HepG2 (cell line): ENCODE data around the gene CHAF1A. TPM values are rescaled to one million over a fixed set of nuclear protein-coding genes. Genes with fewer than 3 reads are reported as not detected.
A peak's percentile ranks its signal among the peaks of the same experiment; 100 is the strongest.

Source experiments
- ASH2L ChIP-seq: fragments of 300-600, 200-600 bp; sonication (generic); IDR thresholded peaks from 2 replicates; pipeline ENCODE4 v1.7.0; 2017; ENCODE audit warnings: low read depth, mild to moderate bottlenecking, moderate library complexity, mixed read lengths, low read length; ENCODE audit not compliant: insufficient read length
- ATF1 ChIP-seq: IDR thresholded peaks from 2 replicates; pipeline ENCODE4 v1.6.1; 2016; ENCODE audit warnings: mild to moderate bottlenecking, control low read depth
- ATF7 ChIP-seq, 2 experiments: fragments of 450-650 bp in 1 of 2; sonication (generic) in 1 of 2; formaldehyde crosslinking in 1 of 2; IDR thresholded peaks; 2 replicates each; pipeline versions ENCODE4 v1.4.0 to v1.6.1; 2016 to 2020; ENCODE audit warnings: antibody characterized with exemption in 1 of 2, mild to moderate bottlenecking in 1 of 2, missing genetic modification reagents in 1 of 2
- BCLAF1 ChIP-seq: fragments of 450-650 bp; IDR thresholded peaks from 2 replicates; pipeline ENCODE4 v1.6.1; 2017; ENCODE audit warnings: mild to moderate bottlenecking
- DRAP1 ChIP-seq: IDR thresholded peaks from 2 replicates; pipeline ENCODE4 v1.6.1; 2016; ENCODE audit warnings: missing genetic modification reagents, missing compliant biosample characterization
- DZIP1 ChIP-seq: sonication (generic); formaldehyde crosslinking; IDR thresholded peaks from 2 replicates; pipeline ENCODE4 v1.5.0; 2020; ENCODE audit warnings: mild to moderate bottlenecking, missing genetic modification reagents
- FIP1L1 ChIP-seq: fragments of 200-400 bp; formaldehyde crosslinking; IDR thresholded peaks from 2 replicates; pipeline ENCODE4 v1.6.1; 2018; ENCODE audit warnings: low read depth, mild to moderate bottlenecking, low read length, moderate library complexity, borderline replicate concordance; ENCODE audit not compliant: insufficient read depth
- FOXK1 ChIP-seq: sonication (generic); formaldehyde crosslinking; IDR thresholded peaks from 2 replicates; pipeline ENCODE4 v1.4.0; 2020; ENCODE audit warnings: low read depth, missing genetic modification reagents, borderline replicate concordance
- GABPA ChIP-seq, 2 experiments: IDR thresholded peaks; 2 replicates each; pipeline ENCODE4 v1.6.1; 2011 to 2016; ENCODE audit warnings: low read depth in 2 of 2, low read length in 1 of 2, missing biosample characterization in 1 of 2, missing genetic modification characterization in 1 of 2
- KDM4B ChIP-seq: sonication (generic); formaldehyde crosslinking; IDR thresholded peaks from 2 replicates; pipeline ENCODE4 v1.4.0; 2020; ENCODE audit warnings: missing genetic modification reagents
- KLF16 ChIP-seq, 2 experiments: sonication (generic) in 1 of 2; formaldehyde crosslinking in 1 of 2; IDR thresholded peaks; 2 replicates each; pipeline versions ENCODE4 v1.6.1 to v1.8.0; 2016 to 2023; ENCODE audit warnings: missing genetic modification reagents in 2 of 2, missing compliant biosample characterization in 1 of 2
- MAFK ChIP-seq, 2 experiments: IDR thresholded peaks in 1 of 2; conservative IDR thresholded peaks in 1 of 2; 2 replicates each; pipeline ENCODE4 v1.6.1; 2011; ENCODE audit warnings: improper control_type of control experiment in 2 of 2, low read length in 2 of 2
- NR2F6 ChIP-seq, 2 experiments: IDR thresholded peaks; 2 replicates each; pipeline ENCODE4 v1.6.1; 2016; ENCODE audit warnings: antibody characterized with exemption in 1 of 2, mild to moderate bottlenecking in 1 of 2
- SP1 ChIP-seq, 2 experiments: fragments of 450-650 bp in 1 of 2; sonication (generic) in 1 of 2; formaldehyde crosslinking in 1 of 2; IDR thresholded peaks; 2 replicates each; pipeline versions ENCODE4 v1.4.0 to v1.6.1; 2016 to 2020; ENCODE audit warnings: missing genetic modification reagents in 1 of 2
- ZNF20 ChIP-seq: sonication (generic); formaldehyde crosslinking; IDR thresholded peaks from 2 replicates; pipeline ENCODE4 v1.4.0; 2020; ENCODE audit warnings: mild to moderate bottlenecking, moderate library complexity, missing genetic modification reagents
- ZNF24 ChIP-seq: fragments of 450-650 bp; IDR thresholded peaks from 2 replicates; pipeline ENCODE4 v1.6.1; 2017; ENCODE audit warnings: antibody characterized with exemption, mild to moderate bottlenecking
- ZNF574 ChIP-seq: sonication (generic); formaldehyde crosslinking; IDR thresholded peaks from 2 replicates; pipeline ENCODE4 v1.4.0; 2020; ENCODE audit warnings: missing genetic modification reagents
- ZNF740 ChIP-seq: sonication (generic); formaldehyde crosslinking; IDR thresholded peaks from 2 replicates; pipeline ENCODE4 v1.4.0; 2020; ENCODE audit warnings: missing genetic modification reagents
- polyA plus RNA-seq, 8 experiments: library from polyadenylated mRNA; depleted of rRNA in 3 of 8; stranded (reverse) in 7 of 8; unstranded in 1 of 8; fragments of >200 nt; fragmentation: Illumina TruSeq in 4 of 8; extraction: Trizol in 4 of 8; gene quantifications; 2 replicates each; pipeline versions ENCODE4 v1.2.1 to v1.2.3, GENCODE V29; 2011 to 2016; ENCODE audit warnings: low read depth in 4 of 8, missing spikeins in 1 of 8, mixed read lengths in 1 of 8; ENCODE audit not compliant: insufficient read depth in 1 of 8
- total RNA-seq, 5 experiments: library from RNA; depleted of rRNA; stranded (reverse); fragments of >200 nt; fragmentation: Illumina TruSeq; extraction: Trizol; gene quantifications; 2 replicates each; pipeline ENCODE4 v1.2.3, GENCODE V29; 2016; ENCODE audit warnings: low read depth in 1 of 5

CHAF1A gene
- total and polyA plus RNA-seq, 2 of the 13 experiments (the other 11 are each of a cell fraction or from before 2014, with no cell fraction given) = 11.0 to 34.8 TPM

GRCh38 chr19:4402171-4403004 is at the start of gene CHAF1A (continued):
- no peak for TF ChIP-seq FIP1L1
- peak; percentile 91 for TF ChIP-seq ATF7 (IDR thresholded peaks at IDR 0.05)
- peak; percentile 28; the same call in 1 of the 2 replicates for TF ChIP-seq ATF7 (CRISPR knock-in tag; IDR thresholded peaks at IDR 0.05)
- peak; percentile 70 for TF ChIP-seq NR2F6 (IDR thresholded peaks at IDR 0.05)
- TF ChIP-seq NR2F6 (CRISPR knock-in tag; IDR thresholded peaks at IDR 0.05) = peak; percentile 95
- no peak for TF ChIP-seq ZNF20 (CRISPR knock-in tag)
- no peak for TF ChIP-seq GABPA (IDR thresholded peaks at IDR 0.05; ENCODE audit: low read depth, low read length)
- TF ChIP-seq GABPA (CRISPR knock-in tag; IDR thresholded peaks at IDR 0.05; ENCODE audit: low read depth) = peak; percentile 68
- peak; percentile 57; the same call in 1 of the 2 replicates for TF ChIP-seq FOXK1
- peak; percentile 88 for TF ChIP-seq ATF1 (CRISPR knock-in tag)
- TF ChIP-seq SP1 (IDR thresholded peaks at IDR 0.05) = peak; percentile 88
- peak; percentile 50; the same call in 1 of the 2 replicates for TF ChIP-seq SP1 (CRISPR knock-in tag; IDR thresholded peaks at IDR 0.05)
- no peak for TF ChIP-seq MAFK (conservative IDR thresholded peaks at IDR 0.05 in 1 of 2, IDR thresholded peaks at IDR 0.05 in 1 of 2; ENCODE audit: low read length in 2 of 2)
- peak in 1 of 2 experiments; percentile 47; a peak in 2 of 4 replicates for TF ChIP-seq KLF16 (CRISPR knock-in tag; IDR thresholded peaks at IDR 0.05)
- no peak for TF ChIP-seq ZNF24
- TF ChIP-seq ASH2L = peak; percentile 63
- TF ChIP-seq ZNF574 (CRISPR knock-in tag) = peak; percentile 96
- no peak for TF ChIP-seq DZIP1
- 0 out of 2 replicates have a peak, but pooled peaks have one; percentile 20 for TF ChIP-seq KDM4B (CRISPR knock-in tag)
- peak; percentile 83 for TF ChIP-seq DRAP1 (CRISPR knock-in tag)
- no peak for TF ChIP-seq BCLAF1
- peak; percentile 73 for TF ChIP-seq ZNF740
